HG03095 (cell line): ENCODE measurements around the gene LIMK2.
A peak's percentile ranks its signal among the peaks of the same experiment; 100 is the strongest.
"Not testable (repeated sequence)": the region's sequence is repeated elsewhere in the genome, so short reads cannot be mapped to it uniquely, and the experiment has no call there.

Source experiments
- ATAC-seq: cut with Tn5 transposase; IDR thresholded peaks from one replicate; pipeline ENCODE4 v1.9.1; 2021; ENCODE audit warnings: moderate library complexity; ENCODE audit not compliant: unreplicated experiment

The LIMK2 gene

DNA sequence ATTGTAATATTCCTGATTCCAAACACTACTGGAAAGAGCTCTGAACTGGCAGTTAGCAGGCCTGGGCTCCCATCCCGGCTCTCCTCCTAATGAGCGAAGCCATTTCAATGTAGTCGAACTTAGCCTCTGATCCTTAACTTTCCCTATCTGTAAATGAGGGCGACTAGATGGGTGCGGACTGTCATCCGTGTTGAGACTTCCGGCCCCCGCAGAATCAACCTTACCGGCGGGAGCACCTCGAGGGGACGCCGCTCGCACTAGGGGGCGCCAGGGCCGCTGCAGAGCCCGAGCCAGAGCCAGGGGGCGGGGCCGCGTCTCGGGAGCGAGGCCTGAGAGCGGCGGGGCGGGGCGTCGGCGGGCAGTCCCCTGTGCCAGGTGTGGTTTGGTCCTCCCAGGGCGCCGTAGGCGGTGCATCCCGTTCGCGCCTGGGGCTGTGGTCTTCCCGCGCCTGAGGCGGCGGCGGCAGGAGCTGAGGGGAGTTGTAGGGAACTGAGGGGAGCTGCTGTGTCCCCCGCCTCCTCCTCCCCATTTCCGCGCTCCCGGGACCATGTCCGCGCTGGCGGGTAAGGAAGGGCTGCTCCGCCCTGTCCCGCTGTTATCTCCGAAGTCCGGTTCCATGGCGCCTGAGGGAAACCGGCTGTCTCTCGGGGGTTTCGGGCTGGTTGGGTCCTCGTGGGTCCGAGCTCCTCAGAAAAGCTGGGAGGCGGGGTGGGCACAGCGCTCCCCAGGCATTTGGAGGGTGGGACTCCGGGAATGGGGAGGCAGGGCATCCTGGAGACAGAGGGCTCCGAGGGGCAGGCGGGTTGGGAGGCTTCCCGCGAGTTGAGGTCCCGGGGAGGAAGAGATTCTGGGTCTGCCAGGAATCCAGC lies at the start of gene LIMK2:
LIMK2 (plus strand) TSS at position 437 of the 869 bp plus-strand sequence; CDS start at position 548, 111 bp downstream.
- peak; percentile 77 for ATAC-seq

DNA sequence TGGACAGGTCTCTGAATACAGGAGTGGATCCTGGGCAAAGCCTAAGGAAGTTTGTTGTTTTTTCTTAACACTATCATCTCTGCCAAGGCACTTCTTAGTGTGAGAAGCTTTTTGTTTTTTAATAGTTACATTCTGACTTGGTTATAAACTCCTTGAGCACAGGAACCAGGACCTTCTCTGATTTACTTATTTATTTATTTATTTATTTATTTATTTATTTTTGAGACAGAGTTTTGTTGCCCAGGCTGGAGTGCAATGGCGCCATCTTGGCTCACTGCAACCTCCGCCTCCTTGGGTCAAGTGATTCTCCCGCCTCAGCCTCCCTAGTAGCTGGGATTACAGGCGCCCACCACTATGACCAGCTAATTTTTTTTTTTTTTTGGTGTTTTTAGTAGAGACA lies 41.1 kb upstream of the LIMK2 start:
- ATAC-seq: no peak

DNA sequence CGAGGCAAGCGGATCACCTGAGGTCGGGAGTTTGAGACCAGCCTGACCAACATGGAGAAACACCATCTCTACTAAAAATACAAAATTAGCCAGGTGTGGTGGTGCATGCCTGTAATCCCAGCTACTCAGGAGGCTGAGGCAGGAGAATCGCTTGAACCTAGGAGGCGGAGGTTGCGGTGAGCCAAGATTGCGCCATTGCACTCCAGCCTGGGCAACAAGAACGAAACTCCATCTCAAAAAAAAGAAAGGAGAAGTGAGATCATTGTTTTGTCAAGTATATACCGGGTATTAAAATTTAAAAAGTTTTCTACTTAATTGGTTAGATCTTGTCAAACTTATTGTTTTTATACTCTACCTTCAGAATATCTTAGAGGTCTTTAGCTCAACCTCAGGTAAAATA lies 40.4 kb upstream of the LIMK2 start:
- not testable (repeated sequence) for ATAC-seq

DNA sequence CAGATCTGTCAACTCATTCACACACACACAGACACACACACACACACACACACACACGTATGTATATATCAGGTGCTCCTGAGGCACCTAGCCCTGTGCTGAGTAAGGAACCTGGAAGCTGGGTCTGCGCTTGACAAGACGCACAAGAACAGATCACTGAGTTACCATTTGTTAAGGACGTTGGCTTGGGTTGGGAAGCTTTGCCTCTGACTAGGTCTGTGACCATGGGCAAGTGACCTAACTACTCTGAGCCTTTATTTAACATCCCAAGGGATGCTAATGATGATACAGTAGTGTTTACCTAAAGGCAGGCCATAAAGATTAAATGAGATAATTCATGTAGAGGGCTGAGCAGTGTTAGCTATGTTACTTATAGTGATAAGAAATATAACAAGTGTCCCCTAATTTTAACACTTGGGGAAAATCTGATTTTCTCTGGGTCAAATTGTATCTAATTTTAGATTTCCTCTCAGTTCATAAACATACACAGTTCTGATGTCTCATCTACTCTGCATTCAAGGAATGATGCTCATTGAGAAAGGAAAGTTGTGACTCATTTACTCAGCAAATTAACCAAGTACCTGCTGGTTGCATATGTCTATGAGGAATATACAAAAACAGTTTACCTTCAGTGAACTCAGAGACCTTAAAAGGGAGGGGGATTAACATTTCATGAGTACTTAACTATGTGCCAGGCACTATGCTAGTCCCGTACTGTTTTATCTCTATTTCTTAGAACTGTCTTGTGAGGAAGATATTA lies 38.5 kb upstream of the LIMK2 start:
- ATAC-seq: no peak

DNA sequence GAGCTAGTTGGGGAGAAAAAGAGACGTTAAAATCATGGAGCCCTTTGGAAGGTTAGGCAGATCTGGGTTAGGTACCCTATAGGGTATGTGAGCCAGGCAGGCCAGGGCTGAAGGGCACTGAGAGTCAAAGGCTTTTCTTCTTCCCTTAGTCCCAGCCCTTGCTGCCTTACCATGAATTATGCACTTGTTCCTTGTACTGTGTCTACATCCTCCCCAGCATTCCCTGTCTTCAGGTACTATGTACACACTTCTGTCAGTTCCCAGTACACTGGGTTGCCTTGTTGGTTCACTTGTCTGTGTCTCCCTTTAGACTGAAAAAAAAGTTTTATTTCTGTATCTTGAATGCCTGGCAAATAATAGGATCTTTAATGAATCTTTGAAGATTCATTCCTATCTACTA lies 35.2 kb upstream of the LIMK2 start:
- ATAC-seq: no peak

DNA sequence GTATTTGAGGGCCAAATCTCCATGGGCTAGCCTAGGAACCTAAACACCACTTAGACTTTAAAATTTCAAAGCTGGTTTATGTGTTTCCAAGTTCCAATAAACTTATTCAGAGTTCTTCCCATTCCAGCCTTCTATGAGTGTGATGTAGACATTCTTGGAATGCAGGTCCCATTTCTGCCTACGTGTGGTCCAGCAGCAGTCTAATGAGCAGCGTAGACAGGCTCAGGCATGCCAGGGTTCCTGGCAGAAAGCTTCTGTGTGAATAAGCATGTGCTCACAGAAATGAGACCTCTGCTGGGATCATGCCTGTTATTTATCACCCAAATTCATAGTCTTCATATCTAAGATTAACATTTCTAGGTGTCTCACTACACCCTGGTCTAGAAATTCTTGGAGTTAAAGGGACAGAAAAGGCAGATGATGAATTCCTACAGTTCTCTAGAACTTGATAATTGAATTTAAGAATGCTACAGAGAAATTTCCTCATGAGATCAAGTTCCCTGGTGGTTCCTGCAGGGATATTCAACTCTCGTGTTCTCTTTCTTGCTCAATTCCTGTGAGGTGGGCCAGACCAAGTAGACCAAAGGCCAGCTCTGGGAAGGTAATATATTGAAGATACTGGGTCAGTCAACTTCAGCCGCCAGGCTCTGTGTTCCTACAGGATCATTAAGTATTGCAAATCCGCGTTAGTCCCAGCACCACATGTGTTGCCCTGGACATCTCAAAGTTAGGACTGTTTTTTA lies 34.5 kb upstream of the LIMK2 start:
- ATAC-seq: no peak

DNA sequence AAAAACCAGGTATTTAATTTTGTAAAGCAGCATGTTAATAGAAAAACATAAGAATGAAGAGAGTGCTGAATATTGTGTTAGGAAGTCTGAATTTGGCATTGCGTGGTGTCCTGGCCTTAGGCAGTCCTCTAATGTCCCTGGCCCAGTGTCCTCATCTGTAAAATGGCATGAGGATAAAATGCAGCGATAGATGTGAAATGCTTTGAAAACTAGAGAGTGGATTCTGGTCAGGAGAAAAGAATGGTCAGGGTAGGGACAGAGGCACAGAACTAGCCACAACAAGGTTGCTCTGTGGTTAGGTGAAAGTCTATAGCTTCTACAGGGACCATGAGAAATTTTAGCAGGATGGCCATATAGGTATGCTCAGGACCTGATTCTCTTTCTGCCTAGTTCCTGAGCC lies 33.2 kb upstream of the LIMK2 start:
- ATAC-seq: no peak

DNA sequence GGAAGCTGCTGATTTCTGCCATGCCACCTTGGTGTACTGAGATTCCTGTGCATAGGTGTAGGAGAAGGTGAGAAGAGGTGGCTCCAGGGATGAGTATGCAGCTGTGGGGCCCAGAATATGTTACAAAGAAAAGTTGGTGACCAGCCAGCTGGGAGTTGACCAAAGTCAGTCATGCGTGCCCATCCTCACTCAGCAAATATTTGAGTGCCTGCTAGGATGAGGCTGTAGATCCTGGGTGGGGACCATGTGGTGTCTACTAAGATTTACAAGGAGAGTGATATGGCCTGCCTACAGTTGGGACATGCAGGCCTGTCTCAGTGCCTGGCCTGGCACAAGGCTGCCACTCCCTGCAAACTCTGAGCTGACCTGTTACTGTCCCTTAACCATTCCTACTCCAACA lies 32.8 kb upstream of the LIMK2 start:
- no peak for ATAC-seq

DNA sequence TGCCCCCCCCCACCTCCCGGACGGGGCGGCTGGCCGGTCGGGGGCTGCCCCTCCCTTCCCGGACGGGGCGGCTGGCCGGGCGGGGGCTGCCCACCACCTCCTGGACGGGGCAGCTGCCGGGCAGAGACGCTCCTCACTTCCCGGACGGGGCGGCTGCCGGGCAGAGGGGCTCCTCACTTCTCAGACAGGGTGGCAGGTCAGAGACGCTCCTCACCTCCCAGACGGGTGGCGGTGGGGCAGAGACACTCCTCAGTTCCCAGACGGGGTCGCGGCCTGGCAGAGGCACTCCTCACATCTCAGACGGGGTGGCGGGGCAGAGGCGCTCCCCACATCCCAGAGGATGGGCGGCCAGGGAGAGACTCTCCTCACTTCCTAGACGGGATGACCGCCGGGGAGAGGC lies 28.1 kb upstream of the LIMK2 start:
- ATAC-seq: no peak

DNA sequence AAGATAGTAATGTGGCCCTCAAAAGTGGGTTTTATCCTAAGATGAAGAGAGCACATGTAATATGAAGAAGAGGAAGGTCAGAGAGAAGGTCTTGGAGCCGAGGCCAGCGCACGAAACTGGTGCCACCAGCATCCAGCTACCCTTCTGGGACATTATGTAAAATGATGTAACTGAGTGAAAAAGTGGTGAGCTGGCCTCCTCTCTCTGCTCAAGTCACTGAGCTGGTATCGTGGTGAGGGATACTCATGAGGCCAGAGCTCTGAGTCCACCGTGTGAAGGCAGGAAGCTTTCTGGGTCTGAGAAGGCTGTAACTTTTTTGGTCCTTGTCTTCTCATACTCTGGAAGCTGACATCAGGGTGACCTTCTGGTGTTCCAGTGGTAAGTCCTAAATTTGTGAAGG lies 27.0 kb upstream of the LIMK2 start:
- ATAC-seq: no peak

DNA sequence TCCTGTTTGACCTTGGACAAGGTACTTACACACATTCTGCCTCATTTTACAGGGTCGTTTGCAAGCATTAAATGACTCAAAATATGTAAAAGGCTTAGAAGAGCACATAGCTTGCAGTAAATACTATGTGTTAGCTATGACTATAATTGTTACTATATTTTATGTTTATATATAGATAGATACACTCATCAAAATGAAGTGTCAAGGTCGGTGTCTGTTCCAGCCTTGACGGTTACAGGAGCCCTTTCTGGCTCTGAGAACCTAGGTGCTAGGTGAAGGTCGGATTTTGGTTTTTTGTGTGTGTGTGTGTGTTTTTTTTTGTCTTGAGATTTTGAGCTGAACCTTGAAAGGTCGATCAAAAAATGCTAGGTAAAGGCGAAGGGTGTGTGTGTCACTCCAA lies 24.5 kb upstream of the LIMK2 start:
- no peak for ATAC-seq

DNA sequence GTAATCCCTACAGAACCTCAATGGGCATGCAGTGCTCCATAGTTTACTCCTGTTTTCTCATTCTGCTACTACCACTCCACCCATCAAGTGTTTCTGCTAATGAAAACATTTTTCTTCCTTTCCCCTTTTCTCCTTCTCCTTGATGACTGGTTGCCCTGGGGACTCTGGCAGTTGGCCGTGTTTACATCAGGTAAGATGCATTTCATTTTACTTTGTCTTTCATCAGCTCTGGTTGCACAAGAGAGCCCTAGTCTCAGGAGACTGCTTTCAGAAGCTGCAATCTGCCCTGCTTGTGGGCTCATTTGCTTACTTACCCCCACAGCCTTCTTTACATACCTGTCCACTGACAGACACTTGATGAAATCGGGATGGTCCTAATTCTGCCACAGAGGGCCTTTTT lies 19.6 kb upstream of the LIMK2 start:
- no peak for ATAC-seq

DNA sequence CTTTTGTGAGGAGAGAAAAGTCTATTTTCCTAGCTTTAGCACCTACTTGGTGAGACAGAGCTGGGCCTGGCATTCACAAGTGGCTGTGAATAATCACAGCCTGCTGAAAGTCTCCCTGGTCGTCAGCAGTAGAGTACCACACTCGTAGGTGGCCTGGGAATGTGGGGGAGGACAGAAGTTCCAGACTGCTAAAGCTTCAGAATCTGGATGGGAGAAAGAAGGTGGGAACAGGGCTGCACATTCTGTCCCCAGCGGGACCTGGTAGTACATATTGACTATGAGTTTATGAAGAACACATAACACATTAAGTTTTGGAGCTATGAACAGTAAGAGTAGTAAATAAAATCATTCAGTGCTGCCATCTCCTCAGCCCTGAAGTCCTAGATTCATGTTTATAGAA lies 19.0 kb upstream of the LIMK2 start:
- ATAC-seq: no peak

DNA sequence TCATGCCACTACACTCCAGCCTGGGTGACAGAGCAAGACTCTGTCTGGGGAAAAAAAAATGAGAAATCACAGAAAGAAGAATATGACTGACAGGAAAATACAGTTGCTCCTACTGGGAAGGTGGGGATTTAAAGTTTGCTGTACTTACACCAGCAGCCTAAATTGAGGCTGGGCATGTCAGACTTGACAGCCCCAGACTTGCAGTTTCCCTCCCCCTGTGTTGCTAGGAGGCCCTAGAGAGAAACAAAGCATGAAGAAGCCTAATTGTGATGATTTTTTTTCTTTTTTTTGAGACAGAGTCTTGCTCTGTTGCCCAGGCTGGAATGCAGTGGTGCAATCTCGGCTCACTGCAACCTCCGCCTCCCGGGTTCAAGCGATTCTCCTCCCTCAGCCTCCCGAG lies 17.4 kb upstream of the LIMK2 start:
- ATAC-seq: not testable (repeated sequence)

DNA sequence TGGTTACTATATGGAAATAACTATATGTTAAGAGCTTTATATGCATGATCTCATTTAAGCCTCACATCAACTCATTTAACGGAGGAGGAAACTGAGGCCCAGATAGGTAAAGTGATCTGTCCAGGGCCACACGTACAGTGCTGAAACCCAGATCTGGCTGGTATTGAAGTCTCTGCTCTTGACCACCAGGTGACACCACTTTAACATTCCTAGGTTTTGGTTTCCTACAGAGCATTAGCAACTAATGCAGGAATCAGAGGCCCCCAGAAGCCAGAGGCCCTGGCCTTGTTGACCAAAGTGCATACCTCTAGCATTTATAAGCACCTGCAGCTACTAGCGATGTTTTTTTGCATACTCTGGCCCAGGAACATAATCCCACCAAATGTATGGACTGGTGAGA lies 12.9 kb upstream of the LIMK2 start:
- ATAC-seq: no peak

DNA sequence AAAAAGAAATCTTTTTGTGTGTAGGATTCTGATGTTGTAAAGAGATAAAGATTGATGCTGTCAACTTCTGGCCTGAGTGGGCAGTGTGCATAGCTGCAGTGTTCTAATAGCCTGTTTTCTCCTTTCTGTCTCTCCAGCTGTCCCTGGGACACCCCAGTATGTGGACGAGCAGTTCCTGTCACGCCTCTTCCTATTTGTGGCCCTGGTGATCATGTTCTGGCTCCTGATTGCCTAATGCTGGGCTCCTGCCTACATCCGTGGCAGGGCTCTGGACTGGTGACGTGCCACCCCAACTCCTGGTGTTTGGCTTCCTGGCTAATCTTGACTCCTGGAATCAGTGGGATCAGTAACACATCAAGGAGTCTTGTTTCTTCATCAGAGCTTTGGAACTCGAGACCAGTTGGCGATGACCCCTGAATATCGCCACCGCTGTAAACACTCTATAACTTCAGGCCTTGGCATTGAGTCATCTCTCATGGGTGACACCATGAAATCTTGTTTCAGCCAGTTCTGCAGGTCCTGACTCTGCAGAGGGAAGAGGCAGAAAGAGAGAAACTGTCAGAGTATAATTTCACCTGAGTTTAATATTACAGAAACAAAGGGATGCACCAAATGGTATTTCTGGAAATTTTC lies 7.6 kb upstream of the LIMK2 start:
- ATAC-seq: not testable (repeated sequence)

DNA sequence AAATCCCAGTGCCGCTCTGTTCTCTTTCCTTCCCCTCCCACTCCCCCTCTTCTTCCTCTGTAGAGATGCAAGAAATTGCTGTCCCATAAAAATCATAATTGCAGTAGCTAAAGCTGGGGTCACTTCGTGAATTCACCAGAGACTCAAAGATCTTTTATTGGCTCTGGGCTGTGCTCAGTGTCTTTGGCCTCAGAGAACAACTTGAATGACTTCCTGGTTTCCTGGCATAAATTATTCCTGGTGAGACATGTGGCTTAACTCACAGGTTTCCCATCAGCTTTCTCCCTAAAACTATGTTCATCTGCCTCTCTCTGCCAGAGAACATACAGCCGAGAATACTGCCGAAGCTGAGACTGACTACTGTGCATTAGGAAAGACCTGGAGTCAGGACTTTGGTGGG lies 7.0 kb upstream of the LIMK2 start:
- ATAC-seq: not testable (repeated sequence)

DNA sequence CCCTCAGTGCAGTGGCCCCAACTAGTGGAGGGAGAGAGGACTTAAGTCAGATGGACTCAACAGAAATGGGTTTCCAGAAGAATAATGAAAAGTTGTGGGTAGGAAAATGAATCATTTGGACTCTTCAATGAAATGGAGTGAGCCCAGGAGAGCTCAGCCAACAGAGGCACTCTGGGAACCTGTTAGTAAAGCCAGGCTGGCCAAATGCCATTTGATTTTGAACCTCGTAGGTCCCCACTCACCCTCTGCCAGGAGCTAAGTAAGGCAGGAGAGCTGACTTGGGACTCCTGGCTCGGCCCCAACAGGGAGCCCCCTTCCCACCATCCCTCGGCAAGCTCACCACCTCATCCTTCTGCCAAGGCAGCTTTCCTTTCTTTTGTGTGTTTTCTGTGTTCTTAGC lies 5.6 kb upstream of the LIMK2 start:
- ATAC-seq: not testable (repeated sequence)

DNA sequence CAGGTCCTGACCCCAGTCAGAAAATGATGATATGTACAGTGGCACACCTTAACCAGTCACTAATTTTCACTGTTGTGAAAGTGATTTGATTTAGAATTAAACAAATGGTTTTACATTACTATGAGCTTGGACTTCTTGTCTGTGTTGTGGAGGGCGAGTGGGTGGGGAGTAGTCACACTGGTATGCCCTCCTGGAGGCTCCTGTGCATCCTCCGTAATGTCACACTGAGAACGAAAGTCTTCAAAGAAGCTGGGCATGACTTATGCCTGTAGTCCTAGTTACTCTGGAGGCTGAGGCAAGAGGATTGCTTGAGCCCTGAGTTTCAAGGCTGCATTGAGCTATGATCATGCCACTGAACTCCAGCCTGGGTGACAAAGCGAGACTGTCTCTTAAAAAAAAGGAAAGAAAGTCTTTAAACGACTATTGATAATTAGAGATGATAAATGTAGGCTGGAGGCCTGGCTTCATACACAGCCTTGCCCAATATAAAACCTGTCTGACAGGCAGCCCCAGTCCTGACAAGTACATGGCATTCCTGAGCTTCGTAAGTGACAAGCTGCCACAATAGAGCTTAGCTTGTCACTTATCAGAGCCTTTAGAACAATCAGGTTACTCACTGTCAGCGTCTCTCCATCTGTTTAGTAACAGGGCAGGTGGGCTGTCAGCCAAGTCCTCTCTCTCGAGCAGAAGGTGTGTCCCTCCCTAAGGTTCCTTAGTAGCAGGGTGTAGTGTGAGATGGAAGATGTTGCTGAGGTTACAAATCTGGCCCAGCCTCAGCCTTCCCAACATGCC lies 5.0 kb upstream of the LIMK2 start:
- no peak for ATAC-seq
